HL-60 (cell line): ENCODE data around the gene C22orf23.

Experiments used
- DNase-seq, 2 experiments: peaks; one replicate each; pipeline ENCODE4 v3.0.0-alpha.2; 2010 to 2020; ENCODE audit warnings: low read depth in 1 of 2, low spot score in 1 of 2
- H3K27ac ChIP-seq: fragments of 250-450 bp; sonication (Bioruptor Pico); replicated peaks from 2 replicates; pipeline ENCODE4 v1.5.1; 2020; ENCODE audit warnings: mild to moderate bottlenecking, moderate library complexity
- H3K27me3 ChIP-seq: fragments of 250-450 bp; sonication (Bioruptor Pico); 2 replicates; pipeline ENCODE4 v1.5.1; 2021; ENCODE audit warnings: mild to moderate bottlenecking, moderate library complexity; ENCODE audit not compliant: insufficient read depth, poor library complexity, severe bottlenecking
- H3K4me3 ChIP-seq: replicated peaks from 2 replicates; pipeline ENCODE4 v1.5.1; 2011; ENCODE audit warnings: mild to moderate bottlenecking, control low read depth, low read length; ENCODE audit not compliant: insufficient read depth
- CTCF ChIP-seq: IDR thresholded peaks from one replicate; pipeline ENCODE4 v1.5.1; 2011; ENCODE audit warnings: low read length, control low read depth, inconsistent platforms; ENCODE audit not compliant: insufficient read depth
- GABPA ChIP-seq: IDR thresholded peaks from 2 replicates; pipeline ENCODE4 v1.6.1; 2012; ENCODE audit warnings: low read depth
- POLR2AphosphoS5 ChIP-seq: IDR thresholded peaks from 2 replicates; pipeline ENCODE4 v1.6.1; 2012; ENCODE audit warnings: low read depth
- SPI1 ChIP-seq: IDR thresholded peaks from 2 replicates; pipeline ENCODE4 v1.6.1; 2012; ENCODE audit warnings: low read depth, mild to moderate bottlenecking, borderline replicate concordance
- TF ChIP-seq, protein P1 (sequence below): IDR thresholded peaks from 2 replicates; pipeline ENCODE4 v1.6.1; 2012; ENCODE audit warnings: low read depth; ENCODE audit not compliant: insufficient replicate concordance

C22orf23 gene

DNA sequence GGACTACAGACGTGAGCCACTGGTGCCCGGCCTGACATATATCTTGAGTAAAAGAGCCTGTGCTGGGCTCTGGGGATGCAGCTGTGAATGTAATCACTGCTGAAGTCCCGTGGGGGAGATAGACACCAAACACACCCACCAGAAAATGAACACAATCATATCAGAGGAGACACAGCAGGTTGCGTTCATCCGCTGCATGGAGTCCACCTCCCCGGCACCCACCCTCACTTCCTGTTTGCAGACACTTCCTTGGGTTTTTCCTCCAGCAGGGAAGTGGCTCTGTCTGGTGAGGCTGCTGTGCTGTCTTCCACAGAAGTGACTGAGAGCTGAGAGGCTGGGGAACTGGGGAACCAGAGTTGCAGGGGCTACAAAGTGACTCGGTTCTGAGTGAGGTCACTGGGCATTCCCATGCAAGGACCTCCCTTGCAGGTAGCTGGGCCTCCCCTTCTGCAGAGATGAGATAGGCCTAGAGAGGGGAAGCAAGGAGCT lies 40.1 kb downstream of the C22orf23 start:
- Histone ChIP-seq H3K27ac (no peak overlapping the region), H3K4me3 (no peak overlapping the region), H3K27me3 (no peaks in the 10 kb centered on the region)
- TF ChIP-seq POLR2AphosphoS5 (no peak), CTCF (no peak), GABPA (no peak), SPI1 (no peak; the same call in 1 of the 2 replicates)
- TF ChIP-seq, protein P1, sequence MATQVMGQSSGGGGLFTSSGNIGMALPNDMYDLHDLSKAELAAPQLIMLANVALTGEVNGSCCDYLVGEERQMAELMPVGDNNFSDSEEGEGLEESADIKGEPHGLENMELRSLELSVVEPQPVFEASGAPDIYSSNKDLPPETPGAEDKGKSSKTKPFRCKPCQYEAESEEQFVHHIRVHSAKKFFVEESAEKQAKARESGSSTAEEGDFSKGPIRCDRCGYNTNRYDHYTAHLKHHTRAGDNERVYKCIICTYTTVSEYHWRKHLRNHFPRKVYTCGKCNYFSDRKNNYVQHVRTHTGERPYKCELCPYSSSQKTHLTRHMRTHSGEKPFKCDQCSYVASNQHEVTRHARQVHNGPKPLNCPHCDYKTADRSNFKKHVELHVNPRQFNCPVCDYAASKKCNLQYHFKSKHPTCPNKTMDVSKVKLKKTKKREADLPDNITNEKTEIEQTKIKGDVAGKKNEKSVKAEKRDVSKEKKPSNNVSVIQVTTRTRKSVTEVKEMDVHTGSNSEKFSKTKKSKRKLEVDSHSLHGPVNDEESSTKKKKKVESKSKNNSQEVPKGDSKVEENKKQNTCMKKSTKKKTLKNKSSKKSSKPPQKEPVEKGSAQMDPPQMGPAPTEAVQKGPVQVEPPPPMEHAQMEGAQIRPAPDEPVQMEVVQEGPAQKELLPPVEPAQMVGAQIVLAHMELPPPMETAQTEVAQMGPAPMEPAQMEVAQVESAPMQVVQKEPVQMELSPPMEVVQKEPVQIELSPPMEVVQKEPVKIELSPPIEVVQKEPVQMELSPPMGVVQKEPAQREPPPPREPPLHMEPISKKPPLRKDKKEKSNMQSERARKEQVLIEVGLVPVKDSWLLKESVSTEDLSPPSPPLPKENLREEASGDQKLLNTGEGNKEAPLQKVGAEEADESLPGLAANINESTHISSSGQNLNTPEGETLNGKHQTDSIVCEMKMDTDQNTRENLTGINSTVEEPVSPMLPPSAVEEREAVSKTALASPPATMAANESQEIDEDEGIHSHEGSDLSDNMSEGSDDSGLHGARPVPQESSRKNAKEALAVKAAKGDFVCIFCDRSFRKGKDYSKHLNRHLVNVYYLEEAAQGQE = no peak
- DNase-seq = no peak

GRCh38 chr22:37912171-37912570 lies 41.2 kb downstream of the C22orf23 start:
- H3K27ac ChIP-seq = no peak overlapping the region
- H3K4me3 ChIP-seq = no peak overlapping the region
- no peaks in the 10 kb centered on the region for H3K27me3 ChIP-seq
- DNase-seq = no peak
- TF ChIP-seq SPI1 (no peak), GABPA (no peak), POLR2AphosphoS5 (no peak), CTCF (no peak)
- TF ChIP-seq, protein P1 = no peak

DNA sequence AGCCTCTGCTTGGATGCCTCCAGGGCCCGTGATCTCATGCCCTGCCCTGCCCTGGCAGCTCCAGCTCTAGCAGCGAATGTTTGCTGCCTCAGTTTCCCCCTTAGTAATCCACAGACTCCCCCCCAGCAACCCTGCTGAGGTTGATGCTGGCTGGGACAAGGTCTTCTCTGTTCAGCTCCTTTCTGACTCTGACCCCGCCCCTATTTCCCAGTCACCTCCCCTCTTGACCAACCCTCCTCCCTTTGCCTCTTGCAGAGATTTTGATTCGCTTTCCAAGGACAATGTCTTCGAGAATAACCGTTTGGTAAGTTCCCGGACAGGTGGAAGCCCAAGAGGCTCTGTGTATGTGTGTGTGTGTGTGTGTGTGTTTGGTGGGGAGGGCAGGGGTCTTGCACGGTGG lies 41.7 kb downstream of the C22orf23 start:
- H3K27ac ChIP-seq = no peak overlapping the region
- no peak overlapping the region for H3K4me3 ChIP-seq
- no peaks in the 10 kb centered on the region for H3K27me3 ChIP-seq
- DNase-seq = no peak
- TF ChIP-seq, protein P1 = no peak
- TF ChIP-seq POLR2AphosphoS5 (no peak), CTCF (no peak), GABPA (no peak), SPI1 (no peak)
